ENCODE data around the gene AHCYL2. TPM values are rescaled to one million over a fixed set of nuclear protein-coding genes. Genes with fewer than 3 reads are reported as not detected.
"Not testable (repeated sequence)": the region's sequence is repeated elsewhere in the genome, so short reads cannot be mapped to it uniquely, and the experiment has no call there.

AHCYL2 gene
- total and polyA plus RNA-seq, 4 experiments from 2014 or later = 8.6 to 16.5 (median 12.1) TPM

- Mint-ChIP-seq H3K36me3 (no peaks in the 10 kb centered on the region), H3K4me1 (no peaks in the 10 kb centered on the region), H3K27ac (no peak overlapping the region), H3K4me3 (no peak overlapping the region), H3K27me3 (peaks cover 2 to 4% of the 10 kb centered on the region in 2 donors), H3K9me3 (peaks cover 0 to 1% (median 0%) of the 10 kb centered on the region in 8 donors)
- no peak for DNase-seq
- Histone ChIP-seq H3K27ac (ENCODE audit: low read depth, low read length) (no peak overlapping the region), H3K36me3 (ENCODE audit: insufficient read depth, low read length) (no peaks in the 10 kb centered on the region), H3K4me1 (ENCODE audit: insufficient read depth, low read length) (no peaks in the 10 kb centered on the region), H3K9me3 (ENCODE audit: control insufficient read depth in 1 of 2, low read length in 2 of 2) (no peaks in the 10 kb centered on the region), H3K27me3 (ENCODE audit: insufficient read depth, low read length) (no peaks in the 10 kb centered on the region), H3K4me3 (ENCODE audit: low read length in 2 of 2) (no peak overlapping the region)
- intact Hi-C loops (cut with micrococcal nuclease) = no loop called here
- POLR2A ChIA-PET (ENCODE audit: partially characterized antibody) = no interaction called here
- CTCF ChIA-PET (ENCODE audit: partially characterized antibody) = interaction anchor here (0.8 to 2.7 kb wide), 7 partner anchors 10 to 85 kb away, joined by 3 to 13 read pairs (median 4); no protein-coding TSS in a partner anchor
Measured at GRCh38 chr7:129210989-129211312, 13.9 kb upstream of the AHCYL2 start.

GRCh38 chr7:129212126-129212525, 12.7 kb upstream of the AHCYL2 start:
- no peaks in the 10 kb centered on the region for H3K36me3 ChIP-seq (ENCODE audit: insufficient read depth, low read length)
- no peak overlapping the region for H3K27ac ChIP-seq (ENCODE audit: low read depth, low read length)
- no peak for DNase-seq
- Mint-ChIP-seq H3K9me3 (peaks cover 0 to 1% (median 0%) of the 10 kb centered on the region in 8 donors), H3K27ac (no peak overlapping the region), H3K4me3 (no peak overlapping the region), H3K27me3 (peaks cover 2 to 4% of the 10 kb centered on the region in 2 donors), H3K36me3 (no peaks in the 10 kb centered on the region), H3K4me1 (no peaks in the 10 kb centered on the region)
- ChIA-PET POLR2A (ENCODE audit: partially characterized antibody) (no interaction called here), CTCF (ENCODE audit: partially characterized antibody) (interaction anchor here (0.9 to 1.5 kb wide), 3 partner anchors 13 to 85 kb away, joined by 4 read pairs; partner anchors contain the start of gene AHCYL2)
- no peak overlapping the region for H3K4me3 ChIP-seq (ENCODE audit: low read length in 2 of 2)
- intact Hi-C loops (cut with micrococcal nuclease) = no loop called here
- H3K4me1 ChIP-seq (ENCODE audit: insufficient read depth, low read length) = no peaks in the 10 kb centered on the region
- no peaks in the 10 kb centered on the region for H3K27me3 ChIP-seq (ENCODE audit: insufficient read depth, low read length)
- H3K9me3 ChIP-seq (ENCODE audit: control insufficient read depth in 1 of 2, low read length in 2 of 2) = no peaks in the 10 kb centered on the region

GRCh38 chr7:129212596-129212995, 12.2 kb upstream of the AHCYL2 start:
- no peaks in the 10 kb centered on the region for H3K36me3 ChIP-seq (ENCODE audit: insufficient read depth, low read length)
- peaks cover 2 to 4% of the 10 kb centered on the region in 2 donors for H3K27me3 Mint-ChIP-seq
- no peak overlapping the region for H3K4me3 ChIP-seq (ENCODE audit: low read length in 2 of 2)
- no peak overlapping the region for H3K4me3 Mint-ChIP-seq
- H3K9me3 Mint-ChIP-seq = peaks cover 0 to 1% (median 0%) of the 10 kb centered on the region in 8 donors
- POLR2A ChIA-PET (ENCODE audit: partially characterized antibody) = no interaction called here
- no peak for DNase-seq
- H3K36me3 Mint-ChIP-seq = no peaks in the 10 kb centered on the region
- no peaks in the 10 kb centered on the region for H3K4me1 ChIP-seq (ENCODE audit: insufficient read depth, low read length)
- H3K27ac Mint-ChIP-seq = no peak overlapping the region
- CTCF ChIA-PET (ENCODE audit: partially characterized antibody) = interaction anchor here (0.9 to 1.5 kb wide), 3 partner anchors 13 to 85 kb away, joined by 4 read pairs; partner anchors contain the start of gene AHCYL2
- intact Hi-C loops (cut with micrococcal nuclease) = no loop called here
- no peak overlapping the region for H3K27ac ChIP-seq (ENCODE audit: low read depth, low read length)
- H3K4me1 Mint-ChIP-seq = no peaks in the 10 kb centered on the region
- no peaks in the 10 kb centered on the region for H3K27me3 ChIP-seq (ENCODE audit: insufficient read depth, low read length)
- no peaks in the 10 kb centered on the region for H3K9me3 ChIP-seq (ENCODE audit: control insufficient read depth in 1 of 2, low read length in 2 of 2)

GRCh38 chr7:129213828-129214227, 11.0 kb upstream of the AHCYL2 start:
- no peaks in the 10 kb centered on the region for H3K9me3 ChIP-seq (ENCODE audit: control insufficient read depth in 1 of 2, low read length in 2 of 2)
- Mint-ChIP-seq H3K4me3 (no peak overlapping the region), H3K36me3 (no peaks in the 10 kb centered on the region), H3K27ac (no peak overlapping the region), H3K9me3 (peaks cover 0 to 3% (median 0%) of the 10 kb centered on the region in 8 donors), H3K27me3 (peaks cover 4 to 8% of the 10 kb centered on the region in 2 donors), H3K4me1 (peaks cover 0 to 2% (median 0%) of the 10 kb centered on the region in 4 donors)
- H3K36me3 ChIP-seq (ENCODE audit: insufficient read depth, low read length) = no peaks in the 10 kb centered on the region
- H3K4me1 ChIP-seq (ENCODE audit: insufficient read depth, low read length) = peaks cover 5% of the 10 kb centered on the region
- H3K27me3 ChIP-seq (ENCODE audit: insufficient read depth, low read length) = no peaks in the 10 kb centered on the region
- intact Hi-C loops (cut with micrococcal nuclease) = no loop called here
- no peak for DNase-seq
- POLR2A ChIA-PET (ENCODE audit: partially characterized antibody) = no interaction called here
- H3K27ac ChIP-seq (ENCODE audit: low read depth, low read length) = no peak overlapping the region
- CTCF ChIA-PET (ENCODE audit: partially characterized antibody) = interaction anchor here (1.1 to 1.5 kb wide), 3 partner anchors 50 to 59 kb away, joined by 3 to 5 read pairs (median 3); no protein-coding TSS in a partner anchor
- no peak overlapping the region for H3K4me3 ChIP-seq (ENCODE audit: low read length in 2 of 2)

GRCh38 chr7:129215691-129216090, 9.1 kb upstream of the AHCYL2 start:
- H3K36me3 Mint-ChIP-seq; H3K9me3 Mint-ChIP-seq; H3K27ac Mint-ChIP-seq; H3K27me3 Mint-ChIP-seq; H3K9me3 ChIP-seq (ENCODE audit: control insufficient read depth in 1 of 2, low read length in 2 of 2); DNase-seq; H3K4me1 Mint-ChIP-seq; H3K36me3 ChIP-seq (ENCODE audit: insufficient read depth, low read length); H3K4me3 Mint-ChIP-seq; H3K27ac ChIP-seq (ENCODE audit: low read depth, low read length); H3K27me3 ChIP-seq (ENCODE audit: insufficient read depth, low read length); H3K4me1 ChIP-seq (ENCODE audit: insufficient read depth, low read length); H3K4me3 ChIP-seq (ENCODE audit: low read length in 2 of 2); POLR2A ChIA-PET (ENCODE audit: partially characterized antibody): not testable (repeated sequence)
- CTCF ChIA-PET (ENCODE audit: partially characterized antibody) = interaction anchor here (1.6 kb wide), 1 partner anchor 82 kb away, joined by 5 read pairs; no protein-coding TSS in a partner anchor
- intact Hi-C loops (cut with micrococcal nuclease) = loop anchor here (5.0 kb wide), 1 partner anchor 797 kb away; no protein-coding TSS in a partner anchor

GRCh38 chr7:129216101-129216715, 8.6 kb upstream of the AHCYL2 start:
- H3K9me3 Mint-ChIP-seq; POLR2A ChIA-PET (ENCODE audit: partially characterized antibody); H3K9me3 ChIP-seq (ENCODE audit: control insufficient read depth in 1 of 2, low read length in 2 of 2): not testable (repeated sequence)

GRCh38 chr7:129216821-129217416, 7.9 kb upstream of the AHCYL2 start:
- CTCF ChIA-PET (ENCODE audit: partially characterized antibody) = interaction anchor here (1.3 to 11.7 kb wide), 12 partner anchors 9 to 254 kb away, joined by 3 to 358 read pairs (median 22); no protein-coding TSS in a partner anchor
- intact Hi-C loops (cut with micrococcal nuclease) = loop anchor here (5.0 kb wide), 1 partner anchor 795 kb away; no protein-coding TSS in a partner anchor
- DNase-seq; H3K27me3 ChIP-seq (ENCODE audit: insufficient read depth, low read length); H3K27me3 Mint-ChIP-seq; H3K27ac ChIP-seq (ENCODE audit: low read depth, low read length); H3K4me3 ChIP-seq (ENCODE audit: low read length in 2 of 2); H3K9me3 ChIP-seq (ENCODE audit: control insufficient read depth in 1 of 2, low read length in 2 of 2); H3K27ac Mint-ChIP-seq; H3K4me1 Mint-ChIP-seq; H3K36me3 ChIP-seq (ENCODE audit: insufficient read depth, low read length); H3K4me1 ChIP-seq (ENCODE audit: insufficient read depth, low read length); H3K4me3 Mint-ChIP-seq; H3K36me3 Mint-ChIP-seq; POLR2A ChIA-PET (ENCODE audit: partially characterized antibody); H3K9me3 Mint-ChIP-seq: not testable (repeated sequence)

More at GRCh38 chr7:129216101-129216715, 8.6 kb upstream of the AHCYL2 start:
- H3K27me3 Mint-ChIP-seq; H3K4me1 ChIP-seq (ENCODE audit: insufficient read depth, low read length); H3K4me3 ChIP-seq (ENCODE audit: low read length in 2 of 2); H3K36me3 Mint-ChIP-seq; DNase-seq; H3K4me1 Mint-ChIP-seq; H3K27me3 ChIP-seq (ENCODE audit: insufficient read depth, low read length); H3K27ac Mint-ChIP-seq; H3K27ac ChIP-seq (ENCODE audit: low read depth, low read length); H3K36me3 ChIP-seq (ENCODE audit: insufficient read depth, low read length); H3K4me3 Mint-ChIP-seq: not testable (repeated sequence)
- CTCF ChIA-PET (ENCODE audit: partially characterized antibody) = interaction anchor here (11.7 kb wide), 1 partner anchor 56 kb away, joined by 358 read pairs; no protein-coding TSS in a partner anchor
- intact Hi-C loops (cut with micrococcal nuclease) = loop anchor here (5.0 kb wide), 1 partner anchor 796 kb away; no protein-coding TSS in a partner anchor
